Measurements from ENCODE around the gene UBE2QL1. TPM values are rescaled to one million over a fixed set of nuclear protein-coding genes. Genes with fewer than 3 reads are reported as not detected.

UBE2QL1 gene
- total and polyA plus RNA-seq, 2 donors from 2014 or later: 0.31 to 4.8 TPM

- intact Hi-C loops (cut with DNase I): no loop called here
- Histone ChIP-seq H3K4me1 (ENCODE audit: control insufficient read depth in 2 of 3, insufficient read depth in 2 of 3, low read depth in 1 of 3, low read length in 3 of 3) (no peaks in the 10 kb centered on the region), H3K27ac (ENCODE audit: low read depth in 2 of 2, low read length in 2 of 2) (no peak overlapping the region), H3K36me3 (ENCODE audit: control insufficient read depth in 2 of 3, insufficient read depth in 3 of 3, low read length in 3 of 3) (no peaks in the 10 kb centered on the region), H3K9ac (ENCODE audit: low read length in 3 of 3) (no peak overlapping the region), H3K9me3 (ENCODE audit: control insufficient read depth in 2 of 3, insufficient read depth in 1 of 3, low read length in 3 of 3) (no peaks in the 10 kb centered on the region), H3K27me3 (ENCODE audit: control insufficient read depth, insufficient read depth, low read length) (no peaks in the 10 kb centered on the region), H3K4me3 (ENCODE audit: low read length in 3 of 3) (no peak overlapping the region)
- DNase-seq: no peak
- no peak for TF ChIP-seq CTCF (IDR thresholded peaks at IDR 0.05; ENCODE audit: borderline replicate concordance, extremely low read depth, insufficient read depth)
- FAIRE-seq: no peak
Observed at GRCh38 chr5:6542421-6543345, 94.0 kb downstream of the UBE2QL1 start.

GRCh38 chr5:6543346-6543730, 94.7 kb downstream of the UBE2QL1 start:
- Histone ChIP-seq H3K4me3 (ENCODE audit: low read length in 3 of 3) (no peak overlapping the region), H3K27ac (ENCODE audit: low read depth in 2 of 2, low read length in 2 of 2) (no peak overlapping the region), H3K27me3 (ENCODE audit: control insufficient read depth, insufficient read depth, low read length) (no peaks in the 10 kb centered on the region), H3K9me3 (ENCODE audit: control insufficient read depth in 2 of 3, insufficient read depth in 1 of 3, low read length in 3 of 3) (no peaks in the 10 kb centered on the region), H3K4me1 (ENCODE audit: control insufficient read depth in 2 of 3, insufficient read depth in 2 of 3, low read depth in 1 of 3, low read length in 3 of 3) (no peaks in the 10 kb centered on the region), H3K9ac (ENCODE audit: low read length in 3 of 3) (no peak overlapping the region), H3K36me3 (ENCODE audit: control insufficient read depth in 2 of 3, insufficient read depth in 3 of 3, low read length in 3 of 3) (no peaks in the 10 kb centered on the region)
- FAIRE-seq (no peak), DNase-seq (no peak)
- intact Hi-C loops (cut with DNase I): no loop called here
- no peak for TF ChIP-seq CTCF (IDR thresholded peaks at IDR 0.05; ENCODE audit: borderline replicate concordance, extremely low read depth, insufficient read depth)

GRCh38 chr5:6543830-6544560, 95.3 kb downstream of the UBE2QL1 start:
- Histone ChIP-seq H3K27me3 (ENCODE audit: control insufficient read depth, insufficient read depth, low read length) (no peaks in the 10 kb centered on the region), H3K36me3 (ENCODE audit: control insufficient read depth in 2 of 3, insufficient read depth in 3 of 3, low read length in 3 of 3) (no peaks in the 10 kb centered on the region), H3K4me3 (ENCODE audit: low read length in 3 of 3) (no peak overlapping the region), H3K4me1 (ENCODE audit: control insufficient read depth in 2 of 3, insufficient read depth in 2 of 3, low read depth in 1 of 3, low read length in 3 of 3) (no peaks in the 10 kb centered on the region), H3K9me3 (ENCODE audit: control insufficient read depth in 2 of 3, insufficient read depth in 1 of 3, low read length in 3 of 3) (no peaks in the 10 kb centered on the region), H3K9ac (ENCODE audit: low read length in 3 of 3) (no peak overlapping the region), H3K27ac (ENCODE audit: low read depth in 2 of 2, low read length in 2 of 2) (no peak overlapping the region)
- no peak for TF ChIP-seq CTCF (IDR thresholded peaks at IDR 0.05; ENCODE audit: borderline replicate concordance, extremely low read depth, insufficient read depth)
- intact Hi-C loops (cut with DNase I): no loop called here
- no peak for FAIRE-seq
- DNase-seq: no peak

Other genes starting within 250 kb of the UBE2QL1 start
- 32.3 TPM for gene MED10, start 70.3 kb upstream of the UBE2QL1 start, total RNA-seq
- gene MED10, start 70.3 kb upstream of the UBE2QL1 start, polyA plus RNA-seq (ENCODE audit: insufficient read depth, low read depth, low replicate concordance): 25.9 TPM
- 48.9 TPM for gene NSUN2, start 184.2 kb downstream of the UBE2QL1 start, total RNA-seq
- 16.9 TPM for gene NSUN2, start 184.2 kb downstream of the UBE2QL1 start, polyA plus RNA-seq (ENCODE audit: insufficient read depth, low read depth, low replicate concordance)
- gene SRD5A1, start 184.6 kb downstream of the UBE2QL1 start, total RNA-seq: 13.1 TPM
- gene SRD5A1, start 184.6 kb downstream of the UBE2QL1 start, polyA plus RNA-seq (ENCODE audit: insufficient read depth, low read depth, low replicate concordance): 6.5 TPM